Gastrocnemius medialis (tissue), 4 donors: ENCODE measurements around the gene APOBEC4.

ENCODE experiments used
- CTCF ChIP-seq, 5 experiments: fragments of 450-650 bp in 3 of 5; fragments of 200-600 bp in 2 of 5; sonication (generic) in 2 of 5; IDR thresholded peaks in 4 of 5; conservative IDR thresholded peaks in 1 of 5; 1 replicate in 4 of 5; 2 replicates in 1 of 5; pipeline ENCODE4 v1.5.1; 2016 to 2019; ENCODE audit warnings: antibody characterized with exemption in 5 of 5, mild to moderate bottlenecking in 3 of 5, moderate library complexity in 3 of 5
- POLR2A ChIP-seq, 2 donors: fragments of 450-650 bp; IDR thresholded peaks; one replicate each; pipeline ENCODE4 v1.6.1; 2017; ENCODE audit warnings: antibody characterized with exemption in 2 of 2, mild to moderate bottlenecking in 2 of 2, moderate library complexity in 2 of 2

GRCh38 chr1:183675381-183675780, 22.3 kb upstream of the APOBEC4 start:
- TF ChIP-seq CTCF (IDR thresholded peaks at IDR 0.05 in 4 of 5, conservative IDR thresholded peaks at IDR 0.05 in 1 of 5) (no peak), POLR2A (IDR thresholded peaks at IDR 0.05) (no peak)
